ENCODE data around the gene RGL1.
A peak's percentile ranks its signal among the peaks of the same experiment; 100 is the strongest.

The RGL1 gene

GRCh38 chr1:183787704-183788103 is 17.2 kb upstream of the RGL1 start:
- DNase-seq: no peak

GRCh38 chr1:183791319-183791718 is 13.6 kb upstream of the RGL1 start:
- DNase-seq: no peak

- no peak for DNase-seq
Observed at GRCh38 chr1:183792300-183792699, 12.6 kb upstream of the RGL1 start.

GRCh38 chr1:183794088-183794487 is 10.8 kb upstream of the RGL1 start:
- DNase-seq: no peak

GRCh38 chr1:183800449-183800848 is 4.5 kb upstream of the RGL1 start:
- DNase-seq: no peak

GRCh38 chr1:183801649-183802048 is 3.3 kb upstream of the RGL1 start:
- no peak for DNase-seq

- no peak for DNase-seq
Observed at GRCh38 chr1:183804387-183804786, 533 bp upstream of the RGL1 start.

GRCh38 chr1:183806125-183806524 is 1.2 kb downstream of the RGL1 start:
- no peak for DNase-seq

- no peak for DNase-seq
Observed at GRCh38 chr1:183806675-183807074, 1.8 kb downstream of the RGL1 start.

- peak in 1 of 2 donors; percentile 14 for DNase-seq
Observed at GRCh38 chr1:183807549-183808168, 2.7 kb downstream of the RGL1 start.

GRCh38 chr1:183808296-183809027 is 3.5 kb downstream of the RGL1 start:
- DNase-seq: no peak

- DNase-seq: peak in 1 of 2 donors; percentile 11
Observed at GRCh38 chr1:183810121-183810520, 5.2 kb downstream of the RGL1 start.

GRCh38 chr1:183810756-183811544 is 6.0 kb downstream of the RGL1 start:
- DNase-seq: no peak

GRCh38 chr1:183812128-183812527 is 7.2 kb downstream of the RGL1 start:
- no peak for DNase-seq

- no peak for DNase-seq
Observed at GRCh38 chr1:183812686-183813569, 8.0 kb downstream of the RGL1 start.

- no peak for DNase-seq
Observed at GRCh38 chr1:183814121-183814681, 9.3 kb downstream of the RGL1 start.

GRCh38 chr1:183816110-183816509 is 11.2 kb downstream of the RGL1 start:
- no peak for DNase-seq

GRCh38 chr1:183817576-183818288 is 12.8 kb downstream of the RGL1 start:
- DNase-seq: no peak

GRCh38 chr1:183819059-183819458 is 14.1 kb downstream of the RGL1 start:
- no peak for DNase-seq

GRCh38 chr1:183821309-183821888 is 16.5 kb downstream of the RGL1 start:
- DNase-seq: no peak

GRCh38 chr1:183821889-183822611 is 17.1 kb downstream of the RGL1 start:
- no peak for DNase-seq

All from CD4-positive, alpha-beta T cell treated with Interleukin-1 beta for 1 hour (primary cell).